ENCODE results near the gene LMBRD1.
"Not testable (repeated sequence)": the region's sequence is repeated elsewhere in the genome, so short reads cannot be mapped to it uniquely, and the experiment has no call there.

DNA sequence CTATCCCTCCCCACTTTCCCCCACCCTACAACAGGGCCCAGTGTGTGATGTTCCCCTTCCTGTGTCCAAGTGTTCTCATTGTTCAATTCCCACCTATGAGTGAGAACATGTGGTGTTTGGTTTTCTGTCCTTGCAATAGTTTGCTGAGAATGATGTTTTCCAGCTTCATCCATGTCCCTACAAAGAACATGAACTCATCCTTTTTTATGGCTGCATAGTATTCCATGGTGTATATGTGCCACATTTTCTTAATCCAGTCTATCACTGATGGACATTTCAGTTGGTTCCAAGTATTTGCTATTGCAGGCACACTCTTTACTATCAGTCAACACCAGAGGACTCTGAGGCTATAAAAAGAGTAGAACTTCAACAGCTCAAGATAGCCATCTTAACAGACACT lies 2.0 kb upstream of the LMBRD1 start:
- TF ChIP-seq, protein P1, sequence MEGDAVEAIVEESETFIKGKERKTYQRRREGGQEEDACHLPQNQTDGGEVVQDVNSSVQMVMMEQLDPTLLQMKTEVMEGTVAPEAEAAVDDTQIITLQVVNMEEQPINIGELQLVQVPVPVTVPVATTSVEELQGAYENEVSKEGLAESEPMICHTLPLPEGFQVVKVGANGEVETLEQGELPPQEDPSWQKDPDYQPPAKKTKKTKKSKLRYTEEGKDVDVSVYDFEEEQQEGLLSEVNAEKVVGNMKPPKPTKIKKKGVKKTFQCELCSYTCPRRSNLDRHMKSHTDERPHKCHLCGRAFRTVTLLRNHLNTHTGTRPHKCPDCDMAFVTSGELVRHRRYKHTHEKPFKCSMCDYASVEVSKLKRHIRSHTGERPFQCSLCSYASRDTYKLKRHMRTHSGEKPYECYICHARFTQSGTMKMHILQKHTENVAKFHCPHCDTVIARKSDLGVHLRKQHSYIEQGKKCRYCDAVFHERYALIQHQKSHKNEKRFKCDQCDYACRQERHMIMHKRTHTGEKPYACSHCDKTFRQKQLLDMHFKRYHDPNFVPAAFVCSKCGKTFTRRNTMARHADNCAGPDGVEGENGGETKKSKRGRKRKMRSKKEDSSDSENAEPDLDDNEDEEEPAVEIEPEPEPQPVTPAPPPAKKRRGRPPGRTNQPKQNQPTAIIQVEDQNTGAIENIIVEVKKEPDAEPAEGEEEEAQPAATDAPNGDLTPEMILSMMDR (IDR thresholded peaks at IDR 0.05; ENCODE audit: insufficient read depth, low read length, poor library complexity, severe bottlenecking): not testable (repeated sequence)
- TF ChIP-seq EZH2phosphoT487 (conservative IDR thresholded peaks at IDR 0.05; ENCODE audit: low read length): not testable (repeated sequence)

All from SU-DHL-6 (cell line).